Measurements from ENCODE around the gene KREMEN1. TPM values are rescaled to one million over a fixed set of nuclear protein-coding genes. Genes with fewer than 3 reads are reported as not detected.

The KREMEN1 gene
- total RNA-seq, 1 donor from 2014 or later, result 7.1 TPM

GRCh38 chr22:29157759-29158535 is 85.1 kb downstream of the KREMEN1 start:
- no peak overlapping the region for H3K4me3 ChIP-seq (ENCODE audit: low read depth, low read length)
- no peak for DNase-seq (ENCODE audit: low read depth)
- no peaks in the 10 kb centered on the region for H3K36me3 ChIP-seq (ENCODE audit: control insufficient read depth, insufficient read depth, low read length)
- H3K27me3 ChIP-seq (ENCODE audit: control insufficient read depth, insufficient read depth, low read length), result no peaks in the 10 kb centered on the region
- TF ChIP-seq CTCF (IDR thresholded peaks at IDR 0.05; ENCODE audit: insufficient read depth, low read length, poor library complexity, severe bottlenecking), result no peak

- no peak for TF ChIP-seq CTCF (IDR thresholded peaks at IDR 0.05; ENCODE audit: insufficient read depth, low read length, poor library complexity, severe bottlenecking)
- H3K36me3 ChIP-seq (ENCODE audit: control insufficient read depth, insufficient read depth, low read length), result no peaks in the 10 kb centered on the region
- no peak for DNase-seq (ENCODE audit: low read depth)
- H3K27me3 ChIP-seq (ENCODE audit: control insufficient read depth, insufficient read depth, low read length), result no peaks in the 10 kb centered on the region
- no peak overlapping the region for H3K4me3 ChIP-seq (ENCODE audit: low read depth, low read length)
Observed at GRCh38 chr22:29158546-29158945, 85.7 kb downstream of the KREMEN1 start.

GRCh38 chr22:29163808-29164207 is 91.0 kb downstream of the KREMEN1 start:
- H3K4me3 ChIP-seq (ENCODE audit: low read depth, low read length), result no peak overlapping the region
- peaks cover under 1% of the 10 kb centered on the region for H3K27me3 ChIP-seq (ENCODE audit: control insufficient read depth, insufficient read depth, low read length)
- no peaks in the 10 kb centered on the region for H3K36me3 ChIP-seq (ENCODE audit: control insufficient read depth, insufficient read depth, low read length)
- TF ChIP-seq CTCF (IDR thresholded peaks at IDR 0.05; ENCODE audit: insufficient read depth, low read length, poor library complexity, severe bottlenecking), result no peak
- no peak for DNase-seq (ENCODE audit: low read depth)

- Histone ChIP-seq H3K36me3 (ENCODE audit: control insufficient read depth, insufficient read depth, low read length) (no peaks in the 10 kb centered on the region), H3K4me3 (ENCODE audit: low read depth, low read length) (no peak overlapping the region), H3K27me3 (ENCODE audit: control insufficient read depth, insufficient read depth, low read length) (peaks cover 3% of the 10 kb centered on the region)
- TF ChIP-seq CTCF (IDR thresholded peaks at IDR 0.05; ENCODE audit: insufficient read depth, low read length, poor library complexity, severe bottlenecking), result no peak
- no peak for DNase-seq (ENCODE audit: low read depth)
Observed at GRCh38 chr22:29165321-29166060, 92.7 kb downstream of the KREMEN1 start.

GRCh38 chr22:29166180-29166579 is 93.3 kb downstream of the KREMEN1 start:
- Histone ChIP-seq H3K4me3 (ENCODE audit: low read depth, low read length) (no peak overlapping the region), H3K36me3 (ENCODE audit: control insufficient read depth, insufficient read depth, low read length) (no peaks in the 10 kb centered on the region), H3K27me3 (ENCODE audit: control insufficient read depth, insufficient read depth, low read length) (peaks cover 3% of the 10 kb centered on the region)
- no peak for DNase-seq (ENCODE audit: low read depth)
- no peak for TF ChIP-seq CTCF (IDR thresholded peaks at IDR 0.05; ENCODE audit: insufficient read depth, low read length, poor library complexity, severe bottlenecking)

All from kidney epithelial cell (primary cell).